GM19452 (cell line): ENCODE results near the gene JAKMIP2.
"Not testable (repeated sequence)": the region's sequence is repeated elsewhere in the genome, so short reads cannot be mapped to it uniquely, and the experiment has no call there.

Experiments used
- ATAC-seq: cut with Tn5 transposase; IDR thresholded peaks from one replicate; pipeline ENCODE4 v1.9.1; 2021; ENCODE audit not compliant: unreplicated experiment

Gene JAKMIP2

DNA sequence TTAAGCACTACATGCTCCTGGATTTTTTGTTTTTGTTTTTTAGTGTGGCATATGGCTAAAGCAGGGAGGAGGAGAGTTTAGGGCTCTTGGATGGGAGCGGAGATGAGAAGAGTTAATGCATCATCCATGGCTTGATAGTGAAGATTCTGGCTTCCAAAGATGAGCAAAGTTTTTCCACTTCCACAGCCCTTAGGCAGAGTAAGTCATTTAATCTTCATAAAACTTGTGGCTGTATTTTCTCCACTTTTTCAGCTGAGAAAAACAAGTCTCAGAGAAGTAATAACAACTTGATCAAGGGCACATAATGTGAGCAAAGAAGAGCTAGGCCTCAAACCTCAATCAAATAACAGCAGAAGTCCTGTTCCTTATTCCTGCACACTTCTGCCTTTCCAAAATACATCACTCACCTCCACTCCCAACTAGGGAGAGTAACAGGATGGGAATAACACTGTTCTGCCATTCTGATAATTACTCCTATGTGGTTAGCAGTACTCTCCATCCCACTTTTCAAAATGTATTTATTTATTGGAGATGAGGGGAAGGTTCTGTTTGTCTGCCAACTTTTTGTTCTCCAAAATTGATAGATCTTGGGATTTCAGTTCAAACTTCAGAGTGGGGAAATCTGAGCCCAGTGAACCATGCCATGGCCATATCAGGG is 218.9 kb downstream of the JAKMIP2 start:
- no peak for ATAC-seq

- ATAC-seq = no peak
These were observed 221.1 kb downstream of the JAKMIP2 start for GRCh38 chr5:147561435-147561834.

DNA sequence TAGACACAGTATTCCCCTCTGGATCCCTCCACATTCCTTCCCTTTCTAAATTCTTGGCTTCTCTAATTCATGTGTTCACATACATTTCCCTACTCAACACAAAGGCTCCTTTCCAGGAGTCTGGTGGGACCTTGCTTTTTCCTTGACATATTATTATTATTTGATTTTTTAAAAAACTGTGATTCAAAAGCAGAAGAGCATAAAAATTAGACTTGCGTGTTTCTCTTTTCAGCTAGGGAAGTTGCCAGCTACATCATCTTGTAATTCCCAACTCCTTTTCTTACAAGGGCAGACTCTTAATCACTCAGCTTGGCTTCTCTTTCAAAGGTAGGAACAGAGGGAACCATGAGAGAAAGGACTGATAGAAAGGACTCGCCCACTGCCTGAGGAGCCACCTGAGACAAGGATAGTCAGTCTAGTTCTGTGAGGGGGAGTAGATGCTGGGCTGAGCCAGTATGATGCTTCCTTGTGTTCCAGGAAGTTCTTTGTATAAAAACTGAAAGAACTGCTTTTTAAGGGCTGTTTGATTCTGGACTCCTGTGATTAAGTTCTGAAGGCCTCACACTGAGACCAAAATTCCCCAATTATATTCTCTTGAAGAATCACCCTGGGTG is 221.7 kb downstream of the JAKMIP2 start:
- ATAC-seq = no peak

DNA sequence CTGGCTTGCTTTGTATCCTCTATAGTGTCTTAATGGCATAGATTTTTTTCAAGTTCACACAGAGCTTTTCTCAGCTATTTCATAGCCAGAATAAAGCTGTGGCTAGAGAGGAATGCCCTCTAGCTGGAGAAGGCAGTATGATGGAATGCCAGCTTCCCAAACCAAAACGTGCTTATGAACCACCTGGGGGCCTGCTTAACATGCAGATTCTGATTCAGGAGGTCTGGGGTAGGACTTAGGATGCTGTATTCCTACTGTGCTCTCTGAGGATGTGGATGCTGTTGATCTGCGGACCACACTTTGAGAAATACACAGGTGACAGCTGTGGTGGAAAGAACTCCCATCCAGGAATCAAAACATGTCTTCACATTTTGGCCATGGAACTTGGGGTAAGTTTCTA is 222.8 kb downstream of the JAKMIP2 start:
- ATAC-seq = no peak

- ATAC-seq = no peak
These were observed 223.7 kb downstream of the JAKMIP2 start for GRCh38 chr5:147558826-147559225.

GRCh38 chr5:147557876-147558745 is 224.4 kb downstream of the JAKMIP2 start:
- ATAC-seq = no peak

- no peak for ATAC-seq
These were observed 227.4 kb downstream of the JAKMIP2 start for GRCh38 chr5:147555176-147555575.

DNA sequence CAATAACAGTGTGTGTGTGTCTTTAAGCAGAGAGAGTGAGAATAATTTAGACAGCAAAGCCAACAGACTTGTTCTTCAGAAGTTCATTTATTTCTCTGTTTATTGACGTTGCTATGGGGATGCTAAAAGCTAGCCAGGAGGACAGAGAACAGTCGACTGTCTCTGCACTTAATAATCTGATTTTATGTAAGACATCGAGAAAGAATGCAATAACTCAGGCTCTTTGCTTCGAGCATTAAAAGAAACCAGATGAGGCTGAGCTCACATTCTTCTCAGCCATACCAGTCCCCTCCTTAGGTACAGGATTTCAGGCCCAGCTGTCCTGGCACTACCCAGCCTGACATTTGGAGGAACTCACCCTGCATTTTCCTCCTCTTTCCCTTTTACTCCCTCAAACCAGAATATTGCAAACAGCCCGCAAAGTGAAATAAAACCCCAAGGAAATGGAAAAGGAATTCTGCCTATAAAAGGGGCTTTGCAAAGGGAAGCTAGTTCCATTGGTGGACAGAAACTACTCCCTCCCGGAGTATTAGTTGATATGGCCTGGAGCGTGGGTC is 228.2 kb downstream of the JAKMIP2 start:
- ATAC-seq = no peak

- not testable (repeated sequence) for ATAC-seq
These were observed 228.7 kb downstream of the JAKMIP2 start for GRCh38 chr5:147553817-147554216.

GRCh38 chr5:147552897-147553296 is 229.6 kb downstream of the JAKMIP2 start:
- ATAC-seq = no peak

DNA sequence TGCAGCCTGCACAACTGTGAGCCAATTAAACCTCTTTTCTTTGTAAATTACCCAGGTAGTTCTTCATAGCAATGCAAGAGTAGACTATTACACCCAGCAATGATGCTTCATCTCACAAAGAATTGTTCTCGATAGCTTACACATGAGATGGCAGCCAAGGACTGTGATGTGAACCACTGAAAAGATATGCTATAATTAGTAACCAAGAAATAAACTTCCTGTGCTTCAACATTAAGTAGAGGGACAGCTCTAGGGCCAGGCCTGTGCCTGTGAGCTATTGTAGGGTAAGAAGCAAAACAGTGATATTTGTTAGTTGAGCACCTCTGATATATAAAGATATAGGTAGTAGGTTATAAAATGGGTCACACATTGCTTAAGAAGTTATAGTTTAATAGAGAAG is 230.9 kb downstream of the JAKMIP2 start:
- ATAC-seq = no peak

DNA sequence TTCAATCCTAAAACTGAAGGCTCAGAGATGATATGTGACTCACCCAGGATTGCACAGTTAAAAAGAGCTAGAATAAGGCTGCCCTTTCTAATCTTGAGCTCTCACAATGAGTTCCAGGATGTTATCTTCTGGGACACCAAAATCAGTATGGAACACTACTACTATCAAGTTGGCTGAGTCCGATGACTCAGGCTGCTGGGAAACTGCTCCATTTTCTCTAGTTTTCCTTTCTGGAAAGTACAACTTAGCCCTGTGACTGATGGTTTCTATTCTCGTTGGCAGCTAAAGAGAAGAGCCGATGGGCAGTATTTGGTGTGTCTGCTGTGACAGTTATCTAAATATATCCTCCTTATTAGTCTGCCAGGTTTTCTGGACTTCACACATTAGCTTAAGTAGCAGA is 234.8 kb downstream of the JAKMIP2 start:
- no peak for ATAC-seq

DNA sequence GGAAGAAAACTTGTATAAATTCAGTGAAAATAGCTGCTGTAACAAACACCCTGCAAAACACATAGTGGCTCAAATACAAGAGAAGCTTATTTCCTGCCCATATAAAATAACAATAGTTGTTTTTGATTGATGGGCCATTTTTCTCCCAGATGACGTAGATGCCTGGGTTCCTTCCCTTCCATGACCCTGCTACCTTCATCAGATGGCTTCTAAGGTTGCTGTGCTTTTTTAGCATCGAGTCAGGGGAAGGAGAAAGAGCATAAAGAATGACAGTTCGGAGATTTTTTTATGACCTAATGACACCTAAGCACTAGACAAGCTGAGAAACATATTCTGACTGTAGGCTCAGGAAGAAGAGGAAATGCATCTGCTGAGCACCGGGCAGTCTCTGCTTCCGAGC is 238.0 kb downstream of the JAKMIP2 start:
- no peak for ATAC-seq

DNA sequence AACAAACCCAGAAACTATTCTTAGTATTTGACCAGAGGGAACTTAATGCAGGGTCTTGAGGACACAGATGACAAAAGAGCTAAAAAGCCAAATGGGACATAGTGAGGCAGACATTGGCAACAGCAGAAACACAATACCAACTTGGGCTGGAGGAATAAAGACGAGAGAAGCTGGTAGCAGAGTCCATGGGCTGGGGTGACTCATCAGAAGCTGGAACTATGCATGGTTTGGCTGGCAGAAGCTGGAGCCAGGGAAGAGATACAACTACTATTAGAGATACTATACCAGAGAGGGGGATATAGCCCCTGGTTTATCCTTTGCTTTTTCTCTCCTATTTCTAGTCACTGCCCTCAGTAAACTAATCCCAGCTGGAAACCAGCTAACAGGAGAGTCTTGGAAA is 243.5 kb downstream of the JAKMIP2 start:
- no peak for ATAC-seq

GRCh38 chr5:147538236-147538635 is 244.3 kb downstream of the JAKMIP2 start:
- no peak for ATAC-seq
